ENCODE results near the gene CBFB. TPM values are rescaled to one million over a fixed set of nuclear protein-coding genes. Genes with fewer than 3 reads are reported as not detected.

CBFB gene
- total RNA-seq, 4 donors from 2014 or later = 19.7 to 106 (median 33.1) TPM

DNA sequence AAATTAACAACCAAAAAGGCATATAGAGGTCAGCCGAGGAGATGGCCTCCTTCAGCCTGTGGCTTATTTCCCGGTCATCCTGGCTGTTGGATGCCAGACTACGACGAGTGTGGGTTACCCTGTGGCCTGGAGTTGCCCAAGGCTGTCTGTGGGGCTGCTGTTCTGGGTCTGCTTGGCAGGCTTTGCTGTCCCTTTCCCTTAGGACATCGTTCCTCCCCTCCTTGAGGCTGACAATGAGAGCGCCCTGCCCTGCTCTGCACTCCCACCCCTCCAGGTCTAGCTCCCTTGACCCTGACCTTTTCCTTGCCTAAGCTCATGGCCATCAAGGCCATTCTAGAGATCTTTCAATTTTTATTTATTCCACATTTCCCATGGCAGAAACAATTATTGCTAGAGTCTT, 1.9 kb upstream of the CBFB start:
- no peaks in the 10 kb centered on the region for H3K9me3 ChIP-seq
- in situ Hi-C loops (cut with MboI; ENCODE audit: low pct_ligation_motif_present in 1 of 4, low pct_unique_long_range_greater_than_20kb in 1 of 4, low sequenced_read_pairs in 3 of 4) (no loop called here), intact Hi-C loops (cut with DNase I; ENCODE audit: low total_unique reads) (no loop called here)
- H3K4me1 ChIP-seq = peaks cover 8 to 27% (median 18%) of the 10 kb centered on the region in 4 donors
- no peak for DNase-seq
- 97 to 100% methylated on average over 1 to 6 of the region's 6 CpGs for WGBS, 2 donors (ENCODE audit: low coverage in 1 of 2)
- no peak overlapping the region for H3K27ac ChIP-seq
- H3K4me3 ChIP-seq = no peak overlapping the region
- no peak for TF ChIP-seq EP300 (IDR thresholded peaks at IDR 0.05; ENCODE audit: low read depth)
- TF ChIP-seq, protein P1, sequence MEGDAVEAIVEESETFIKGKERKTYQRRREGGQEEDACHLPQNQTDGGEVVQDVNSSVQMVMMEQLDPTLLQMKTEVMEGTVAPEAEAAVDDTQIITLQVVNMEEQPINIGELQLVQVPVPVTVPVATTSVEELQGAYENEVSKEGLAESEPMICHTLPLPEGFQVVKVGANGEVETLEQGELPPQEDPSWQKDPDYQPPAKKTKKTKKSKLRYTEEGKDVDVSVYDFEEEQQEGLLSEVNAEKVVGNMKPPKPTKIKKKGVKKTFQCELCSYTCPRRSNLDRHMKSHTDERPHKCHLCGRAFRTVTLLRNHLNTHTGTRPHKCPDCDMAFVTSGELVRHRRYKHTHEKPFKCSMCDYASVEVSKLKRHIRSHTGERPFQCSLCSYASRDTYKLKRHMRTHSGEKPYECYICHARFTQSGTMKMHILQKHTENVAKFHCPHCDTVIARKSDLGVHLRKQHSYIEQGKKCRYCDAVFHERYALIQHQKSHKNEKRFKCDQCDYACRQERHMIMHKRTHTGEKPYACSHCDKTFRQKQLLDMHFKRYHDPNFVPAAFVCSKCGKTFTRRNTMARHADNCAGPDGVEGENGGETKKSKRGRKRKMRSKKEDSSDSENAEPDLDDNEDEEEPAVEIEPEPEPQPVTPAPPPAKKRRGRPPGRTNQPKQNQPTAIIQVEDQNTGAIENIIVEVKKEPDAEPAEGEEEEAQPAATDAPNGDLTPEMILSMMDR (IDR thresholded peaks at IDR 0.05) = no peak
- TF ChIP-seq POLR2AphosphoS5 (IDR thresholded peaks at IDR 0.05) = no peak
- no peak for TF ChIP-seq POLR2A (IDR thresholded peaks at IDR 0.05)
- H3K36me3 ChIP-seq = no peaks in the 10 kb centered on the region
- no peaks in the 10 kb centered on the region for H3K27me3 ChIP-seq

DNA sequence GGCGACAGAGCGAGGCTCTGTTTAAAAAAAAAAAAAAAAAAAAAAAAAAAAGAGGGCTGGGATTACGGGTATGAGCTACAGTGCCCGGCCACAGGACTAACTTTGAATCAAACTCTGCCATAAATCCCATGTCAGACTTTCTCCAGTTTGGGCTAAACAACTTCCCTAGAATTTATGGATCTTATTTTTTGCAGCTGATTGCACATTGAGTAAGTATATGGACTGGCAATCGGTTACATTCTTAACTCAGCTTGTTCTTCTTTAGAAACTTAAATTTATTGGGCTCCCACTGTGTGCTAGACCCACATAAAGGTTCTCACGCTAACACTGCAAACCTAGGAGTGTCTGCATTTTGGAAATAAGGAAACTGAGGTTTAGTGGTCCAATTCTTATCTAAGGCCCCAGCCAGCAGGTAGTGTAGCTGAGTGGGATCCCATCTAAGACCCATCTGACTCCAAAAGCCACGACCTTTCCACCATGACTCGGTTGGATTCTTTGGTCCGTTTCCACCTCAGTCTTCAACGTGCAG, 718 bp upstream of the CBFB start:
- no peak for TF ChIP-seq EP300 (IDR thresholded peaks at IDR 0.05; ENCODE audit: low read depth)
- TF ChIP-seq POLR2A (IDR thresholded peaks at IDR 0.05) = no peak
- H3K4me3 ChIP-seq = peak overlapping the region in 3 of 4 donors; percentile 83 to 98 (median 90)
- intact Hi-C loops (cut with DNase I; ENCODE audit: low total_unique reads) = no loop called here
- peak overlapping the region; percentile 97 to 100 (median 99) for H3K27ac ChIP-seq
- no peaks in the 10 kb centered on the region for H3K27me3 ChIP-seq
- DNase-seq = no peak
- H3K9me3 ChIP-seq = no peaks in the 10 kb centered on the region
- WGBS, 2 donors (ENCODE audit: low coverage in 1 of 2) = 38 to 51% methylated on average over 5 to 10 of the region's 10 CpGs
- no peaks in the 10 kb centered on the region for H3K36me3 ChIP-seq
- H3K4me1 ChIP-seq = peaks cover 8 to 34% (median 18%) of the 10 kb centered on the region in 4 donors
- in situ Hi-C loops (cut with MboI; ENCODE audit: low pct_ligation_motif_present in 1 of 4, low pct_unique_long_range_greater_than_20kb in 1 of 4, low sequenced_read_pairs in 3 of 4) = no loop called here

GRCh38 chr16:67029254-67030096, 526 bp downstream of the CBFB start:
- in situ Hi-C loops (cut with MboI; ENCODE audit: low pct_ligation_motif_present in 1 of 4, low pct_unique_long_range_greater_than_20kb in 1 of 4, low sequenced_read_pairs in 3 of 4) (no loop called here), intact Hi-C loops (cut with DNase I; ENCODE audit: low total_unique reads) (no loop called here)
- TF ChIP-seq EP300 (IDR thresholded peaks at IDR 0.05; ENCODE audit: low read depth) (no peak), POLR2A (IDR thresholded peaks at IDR 0.05) (peak; percentile 53), POLR2AphosphoS5 (IDR thresholded peaks at IDR 0.05) (peak; percentile 11 to 43 (median 33))
- TF ChIP-seq, protein P1 (IDR thresholded peaks at IDR 0.05) = no peak
- peak; percentile 69 for DNase-seq
- Histone ChIP-seq H3K4me1 (peaks cover 8 to 34% (median 18%) of the 10 kb centered on the region in 4 donors), H3K9me3 (no peaks in the 10 kb centered on the region), H3K27me3 (no peaks in the 10 kb centered on the region), H3K36me3 (no peaks in the 10 kb centered on the region), H3K27ac (peak overlapping the region; percentile 97 to 100 (median 99)), H3K4me3 (peak overlapping the region; percentile 83 to 99 (median 94))
- WGBS, 2 donors (ENCODE audit: low coverage in 1 of 2) = 0% methylated on average over 60 of the region's 123 CpGs; no CpG with 5 or more reads in 1 of the 2 donors

- TF ChIP-seq POLR2A (IDR thresholded peaks at IDR 0.05) (no peak), POLR2AphosphoS5 (IDR thresholded peaks at IDR 0.05) (no peak), EP300 (IDR thresholded peaks at IDR 0.05; ENCODE audit: low read depth) (no peak)
- TF ChIP-seq, protein P1 (IDR thresholded peaks at IDR 0.05) = no peak
- no peaks in the 10 kb centered on the region for H3K27me3 ChIP-seq
Observed at GRCh38 chr16:67030221-67030962, 1.4 kb downstream of the CBFB start.

More at GRCh38 chr16:67030221-67030962, 1.4 kb downstream of the CBFB start:
- WGBS, 2 donors (ENCODE audit: low coverage in 1 of 2) = 39 to 50% methylated on average over 6 to 18 of the region's 18 CpGs
- Histone ChIP-seq H3K4me3 (peak overlapping the region; percentile 83 to 99 (median 94)), H3K27ac (peak overlapping the region; percentile 97 to 100 (median 99)), H3K36me3 (no peaks in the 10 kb centered on the region), H3K9me3 (no peaks in the 10 kb centered on the region), H3K4me1 (peaks cover 8 to 38% (median 19%) of the 10 kb centered on the region in 4 donors)
- DNase-seq = no peak
- in situ Hi-C loops (cut with MboI; ENCODE audit: low pct_ligation_motif_present in 1 of 4, low pct_unique_long_range_greater_than_20kb in 1 of 4, low sequenced_read_pairs in 3 of 4) = no loop called here
- intact Hi-C loops (cut with DNase I; ENCODE audit: low total_unique reads) = no loop called here

Data from transverse colon (tissue), 4 donors.